Measurements from ENCODE around the gene CYB561. TPM values are rescaled to one million over a fixed set of nuclear protein-coding genes. Genes with fewer than 3 reads are reported as not detected.

CYB561 gene
- total and polyA plus RNA-seq, 2 donors (not counting 3 experiments of a cell fraction or from before 2014, with no cell fraction given) = 34.9 to 71.1 TPM

GRCh38 chr17:63445571-63445953 is 544 bp downstream of the CYB561 start:
- no peaks in the 10 kb centered on the region for H3K79me2 ChIP-seq (ENCODE audit: control insufficient read depth, insufficient read depth, low read length)
- no peaks in the 10 kb centered on the region for H4K20me1 ChIP-seq (replicated peaks; ENCODE audit: control insufficient read depth, extremely low read depth, insufficient read depth, low read length)
- no peaks in the 10 kb centered on the region for H3K36me3 ChIP-seq (ENCODE audit: control insufficient read depth in 2 of 2, extremely low read depth in 1 of 2, insufficient read depth in 2 of 2, low read length in 2 of 2)
- H3K9me3 ChIP-seq (replicated peaks; ENCODE audit: control insufficient read depth, insufficient read depth, low read length) = no peaks in the 10 kb centered on the region
- H3K4me2 ChIP-seq (ENCODE audit: insufficient read depth, low read length) = peak overlapping the region; percentile 54
- peak overlapping the region; percentile 2 to 49 (median 44) for H3K4me3 ChIP-seq (replicated peaks in 1 of 3; ENCODE audit: insufficient read depth in 1 of 3, low read depth in 1 of 3, low read length in 3 of 3)
- no TSS peak for BruUV-seq (replicated peaks)
- ChIA-PET CTCF (interaction anchor here (1.3 to 7.4 kb wide), 5 partner anchors 8 to 41 kb away, joined by 3 to 134 read pairs (median 17); partner anchors contain the start of gene ACE), POLR2A (interaction anchor here (0.6 to 1.5 kb wide), 3 partner anchors 14 to 51 kb away, joined by 3 read pairs; no protein-coding TSS in a partner anchor)
- TF ChIP-seq EZH2 (IDR thresholded peaks at IDR 0.05; ENCODE audit: borderline replicate concordance, low read depth, low read length, severe bottlenecking) (no peak), JUN (IDR thresholded peaks at IDR 0.05; ENCODE audit: borderline replicate concordance, insufficient read depth, insufficient read length, low read depth) (no peak), POLR2A (IDR thresholded peaks at IDR 0.05; ENCODE audit: low read depth, low read length) (no peak), GATA2 (IDR thresholded peaks at IDR 0.05; ENCODE audit: insufficient read depth, insufficient read length, low read depth, low read length) (no peak), MAX (IDR thresholded peaks at IDR 0.05; ENCODE audit: insufficient read depth, insufficient read length) (no peak), CTCF (IDR thresholded peaks at IDR 0.05; ENCODE audit: extremely low read depth in 1 of 2, insufficient read depth in 1 of 2, low read depth in 1 of 2, low read length in 2 of 2) (no peak), MYC (IDR thresholded peaks at IDR 0.05; ENCODE audit: low read depth, low read length) (no peak), POLR2AphosphoS5 (IDR thresholded peaks at IDR 0.05; ENCODE audit: insufficient read depth, low read depth, low read length) (no peak), FOS (IDR thresholded peaks at IDR 0.05; ENCODE audit: borderline replicate concordance, insufficient read depth, low read length) (no peak)
- dilution Hi-C loops (cut with MboI; ENCODE audit: extremely low pct_ligation_motif_present, low sequenced_read_pairs) (no loop called here), intact Hi-C loops (cut with micrococcal nuclease) (no loop called here)
- peak; percentile 61 for DNase-seq (ENCODE audit: low read depth, low spot score)
- FAIRE-seq = peak; percentile 21
- peaks cover 35% of the 10 kb centered on the region for H3K4me1 ChIP-seq (ENCODE audit: control insufficient read depth, extremely low read depth, insufficient read depth, low read length)
- H3K27me3 ChIP-seq (ENCODE audit: control insufficient read depth in 2 of 2, insufficient read depth in 2 of 2, low read length in 2 of 2) = no peaks in the 10 kb centered on the region
- peak overlapping the region; percentile 80 for H3K27ac ChIP-seq (ENCODE audit: insufficient read depth, low read depth, low read length)
- peak overlapping the region; percentile 92 for H3K9ac ChIP-seq (replicated peaks; ENCODE audit: extremely low read depth, insufficient read depth, low read length)
- no peaks in the 10 kb centered on the region for H3K9me1 ChIP-seq (replicated peaks; ENCODE audit: control insufficient read depth, extremely low read depth, insufficient read depth, low read length)
- H2AFZ ChIP-seq (ENCODE audit: low read depth, low read length) = peak overlapping the region; percentile 16

All from endothelial cell of umbilical vein (primary cell).